ENCODE data around the gene HSPG2.
"Not testable (repeated sequence)": the region's sequence is repeated elsewhere in the genome, so short reads cannot be mapped to it uniquely, and the experiment has no call there.

Gene HSPG2

GRCh38 chr1:21955501-21956281 is 18.6 kb upstream of the HSPG2 start:
- peak; percentile 24 for DNase-seq

DNA sequence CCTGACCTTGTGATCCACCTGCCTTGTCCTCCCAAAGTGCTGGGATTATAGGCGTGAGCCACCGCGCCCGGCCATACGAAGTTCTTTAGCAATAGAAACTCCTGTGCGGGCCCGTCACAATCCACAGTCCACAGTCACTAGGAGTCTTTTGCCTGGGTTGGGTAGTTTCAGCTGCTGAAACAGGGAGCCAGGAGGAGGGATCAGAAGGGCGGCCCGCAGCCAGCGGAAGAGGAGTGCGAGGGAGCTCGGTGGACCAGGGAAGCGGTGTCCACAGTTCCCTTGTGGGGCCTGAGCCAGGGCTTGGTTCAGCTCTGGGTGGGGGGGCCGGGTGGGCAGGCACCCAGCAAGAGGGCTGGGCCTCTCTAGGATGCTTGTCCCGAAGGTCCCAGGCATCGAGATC is 17.9 kb upstream of the HSPG2 start:
- DNase-seq = no peak

GRCh38 chr1:21952786-21953520 is 15.8 kb upstream of the HSPG2 start:
- no peak for DNase-seq

DNA sequence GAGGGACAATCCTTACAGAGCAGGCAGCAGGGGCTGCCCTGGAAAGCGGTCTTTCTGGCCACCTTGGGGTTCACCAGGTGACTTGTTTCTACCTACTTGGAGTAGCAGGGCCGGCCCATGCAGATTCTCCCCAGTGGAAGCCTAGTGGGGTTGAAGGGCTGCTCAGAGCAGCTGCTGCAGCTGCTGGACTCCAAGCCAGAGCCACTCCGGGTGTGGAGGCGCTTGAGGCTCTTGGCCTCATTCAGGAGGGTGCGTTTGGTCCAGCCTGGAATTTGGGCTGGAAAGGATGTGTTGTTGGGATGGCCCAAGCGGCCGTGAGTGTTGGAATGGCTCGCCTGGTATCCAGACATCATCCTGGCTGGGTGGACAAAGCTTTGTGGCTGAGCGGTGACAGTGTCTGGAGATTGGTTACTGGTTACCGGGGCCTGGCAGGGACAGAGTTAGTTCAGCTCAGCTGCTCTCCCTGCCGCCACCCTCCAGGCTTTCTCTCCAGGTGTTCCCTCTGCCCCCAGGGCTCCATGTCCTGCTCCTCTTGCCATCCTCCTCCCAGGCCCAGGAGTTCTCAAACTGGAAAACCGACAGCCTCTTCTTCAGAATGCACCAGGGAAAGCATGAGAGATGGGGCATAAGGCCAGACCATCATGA is 14.2 kb upstream of the HSPG2 start:
- DNase-seq = no peak

- DNase-seq = no peak
Measured at GRCh38 chr1:21950734-21951133, 13.6 kb upstream of the HSPG2 start.

DNA sequence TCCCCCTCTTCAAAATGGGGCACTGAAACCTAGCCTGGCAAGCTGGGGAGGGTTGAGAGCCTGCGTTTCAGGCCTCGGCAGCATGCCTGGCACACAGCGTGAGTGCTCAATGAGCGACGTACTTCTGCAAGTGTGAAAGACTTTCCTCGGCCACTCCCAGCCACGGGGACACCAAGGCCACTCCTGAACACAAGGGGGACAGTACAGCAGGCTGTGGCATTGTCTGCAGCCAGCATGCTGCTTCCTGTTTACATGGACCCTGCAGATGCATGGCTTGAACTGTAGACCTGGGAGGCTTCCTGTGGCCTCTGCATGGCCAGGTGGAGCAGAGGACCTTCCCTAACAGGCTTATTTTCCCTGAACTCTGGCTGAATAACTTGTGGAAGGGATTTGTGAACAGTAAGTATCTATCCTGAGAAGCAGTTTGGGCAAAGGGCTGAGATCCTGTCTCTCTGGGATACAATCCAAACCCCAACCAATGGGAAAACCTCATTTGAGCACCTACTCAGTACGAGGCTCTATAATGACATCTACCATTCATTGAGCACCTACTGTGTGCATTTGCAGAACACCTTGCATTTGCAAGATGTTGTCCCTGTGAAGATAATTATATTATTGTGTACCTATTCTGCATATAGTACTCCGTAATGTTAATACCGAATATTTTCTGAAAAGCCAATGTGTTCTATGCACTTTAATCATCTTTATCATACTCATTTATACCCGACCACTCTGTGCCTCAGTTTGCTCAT is 9.9 kb upstream of the HSPG2 start:
- no peak for DNase-seq

DNA sequence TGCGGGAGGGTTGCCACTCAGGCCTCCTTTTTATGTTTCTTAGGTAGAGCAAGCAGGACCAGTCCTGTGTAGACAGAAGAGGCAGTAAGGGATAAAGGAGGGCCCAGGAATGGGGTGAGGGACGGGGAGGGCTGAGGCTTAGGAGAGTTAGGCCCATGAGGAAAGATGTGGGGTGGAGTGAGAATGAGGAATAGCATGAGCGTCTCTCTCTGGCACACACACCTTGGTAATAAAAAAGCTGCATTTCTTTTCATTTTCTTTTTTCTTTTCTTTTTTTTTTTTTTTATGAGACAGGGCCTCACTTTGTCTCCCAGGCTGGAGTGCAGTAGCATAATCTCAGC is 7.6 kb upstream of the HSPG2 start:
- DNase-seq = no peak

DNA sequence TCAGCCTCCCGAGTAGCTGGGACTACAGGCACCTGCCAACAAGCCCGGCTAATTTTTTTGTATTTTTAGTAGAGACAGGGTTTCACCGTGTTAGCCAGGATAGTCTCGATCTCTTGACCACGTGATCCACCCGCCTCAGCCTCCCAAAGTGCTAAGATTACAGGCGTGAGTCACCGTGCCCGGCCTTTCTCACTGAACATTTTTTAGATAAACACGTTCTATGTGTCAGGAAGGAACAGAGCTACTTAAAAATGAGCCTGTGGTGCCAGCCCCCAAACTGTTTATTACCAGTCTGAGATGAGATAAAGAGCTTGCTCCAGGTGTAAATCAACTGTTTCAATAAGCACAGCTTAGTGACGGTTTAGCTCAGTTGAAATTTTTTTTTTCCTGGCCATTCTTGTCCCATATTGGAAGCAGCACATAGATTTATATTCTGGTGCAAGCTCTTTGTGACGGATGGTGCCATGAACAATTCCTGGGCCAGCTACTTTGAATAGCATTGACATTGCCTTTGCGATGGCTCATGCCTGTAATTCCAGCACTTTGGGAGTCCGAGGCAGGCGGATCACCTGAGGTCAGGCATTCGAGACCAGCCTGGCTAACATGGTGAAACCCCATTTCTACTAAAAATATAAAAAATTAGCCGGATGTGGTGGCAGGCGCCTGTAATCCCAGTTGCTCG is 6.0 kb upstream of the HSPG2 start:
- not testable (repeated sequence) for DNase-seq

- no peak for DNase-seq
Measured at GRCh38 chr1:21942464-21942863, 5.4 kb upstream of the HSPG2 start.

DNA sequence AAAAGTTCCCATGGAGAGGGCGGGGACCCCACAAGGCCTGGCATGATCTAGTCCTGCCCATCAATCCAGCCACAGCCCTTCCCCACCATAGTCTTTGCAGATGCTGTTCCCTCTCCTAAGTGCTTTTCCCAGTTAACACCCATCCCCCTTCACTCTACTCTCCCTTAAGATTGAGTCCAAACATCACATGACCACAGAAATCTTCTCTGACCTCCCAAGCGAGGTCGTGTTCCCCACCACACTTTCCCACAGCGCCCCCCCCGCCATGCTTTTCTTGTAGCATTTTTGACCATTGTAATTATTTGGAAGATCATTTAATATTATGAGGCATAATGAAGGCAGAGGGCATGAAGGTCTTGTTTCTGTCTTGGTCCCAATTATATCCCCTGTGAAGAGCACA is 4.3 kb upstream of the HSPG2 start:
- DNase-seq = no peak

- no peak for DNase-seq
Measured at GRCh38 chr1:21940492-21940891, 3.4 kb upstream of the HSPG2 start.

DNA sequence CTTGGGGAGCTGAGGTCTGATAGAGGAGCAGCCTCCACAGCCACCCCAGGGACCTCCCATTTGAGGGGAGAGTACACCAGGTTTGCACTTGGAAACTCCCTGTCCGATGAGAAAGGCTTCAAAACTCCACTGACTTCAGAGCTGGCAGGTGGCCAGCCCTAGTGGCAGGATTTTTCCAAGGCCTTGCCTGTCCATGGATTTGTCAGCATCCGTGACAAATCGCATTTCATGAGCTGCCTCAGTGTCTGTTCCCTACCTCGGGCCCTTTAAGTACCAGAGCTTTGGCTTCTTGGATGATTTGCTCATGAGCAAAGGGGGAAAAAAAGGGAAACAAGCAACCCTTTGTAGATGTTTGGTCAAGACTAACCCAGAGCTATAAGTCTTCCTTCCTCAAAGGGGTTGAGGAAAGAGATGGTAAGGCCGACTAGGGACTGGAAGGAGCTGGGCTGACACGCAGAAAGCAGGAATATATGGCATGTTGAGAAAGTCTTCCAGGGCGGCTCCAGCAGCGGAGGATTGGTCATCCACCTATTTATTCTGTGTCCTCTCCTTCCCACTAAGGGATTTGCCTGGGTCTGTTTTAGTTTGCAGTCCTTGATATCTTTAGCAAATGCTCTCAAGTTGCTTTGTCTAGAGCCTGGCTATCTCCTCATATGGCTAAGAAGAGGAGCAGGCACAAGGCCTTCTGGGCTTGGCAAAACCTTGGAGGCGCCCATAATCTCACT is 2.7 kb upstream of the HSPG2 start:
- DNase-seq = no peak

GRCh38 chr1:21938732-21939538 is 1.8 kb upstream of the HSPG2 start:
- DNase-seq = no peak

DNA sequence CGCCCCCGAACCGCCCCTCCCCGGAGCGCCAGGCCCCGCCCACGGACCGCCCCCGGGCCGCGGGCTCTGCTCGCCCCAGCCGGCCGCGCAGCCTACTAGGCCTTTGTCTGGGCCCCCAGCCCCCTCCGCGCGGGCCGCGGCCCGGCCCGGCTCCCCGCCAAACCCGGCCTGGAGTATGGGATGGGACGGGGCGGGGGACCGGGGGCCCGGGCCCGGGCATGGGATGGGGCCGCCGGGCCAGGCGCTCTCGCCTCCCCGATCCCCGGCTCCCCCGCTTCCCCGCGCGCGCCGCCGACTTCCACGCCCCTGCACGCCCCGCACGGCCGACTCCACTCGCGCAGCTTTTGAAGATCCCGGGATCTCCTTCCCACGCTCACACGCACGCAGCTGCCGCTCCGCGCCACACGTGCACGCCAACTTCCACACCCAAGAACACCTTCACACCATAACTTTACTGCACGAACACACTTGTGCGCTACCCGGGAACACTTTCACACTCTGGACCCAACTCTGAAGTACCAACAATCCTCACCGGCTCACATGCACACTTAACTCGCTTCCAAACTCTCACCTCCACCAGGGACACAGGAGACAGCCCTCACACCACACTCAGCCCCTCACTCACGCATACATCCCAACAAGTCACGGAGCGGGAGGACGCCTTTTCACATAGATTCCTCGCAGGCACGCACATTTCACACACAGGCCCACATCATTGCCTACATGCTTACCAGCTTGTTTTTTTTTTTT is 437 bp upstream of the HSPG2 start:
- peak; percentile 70 for DNase-seq

DNA sequence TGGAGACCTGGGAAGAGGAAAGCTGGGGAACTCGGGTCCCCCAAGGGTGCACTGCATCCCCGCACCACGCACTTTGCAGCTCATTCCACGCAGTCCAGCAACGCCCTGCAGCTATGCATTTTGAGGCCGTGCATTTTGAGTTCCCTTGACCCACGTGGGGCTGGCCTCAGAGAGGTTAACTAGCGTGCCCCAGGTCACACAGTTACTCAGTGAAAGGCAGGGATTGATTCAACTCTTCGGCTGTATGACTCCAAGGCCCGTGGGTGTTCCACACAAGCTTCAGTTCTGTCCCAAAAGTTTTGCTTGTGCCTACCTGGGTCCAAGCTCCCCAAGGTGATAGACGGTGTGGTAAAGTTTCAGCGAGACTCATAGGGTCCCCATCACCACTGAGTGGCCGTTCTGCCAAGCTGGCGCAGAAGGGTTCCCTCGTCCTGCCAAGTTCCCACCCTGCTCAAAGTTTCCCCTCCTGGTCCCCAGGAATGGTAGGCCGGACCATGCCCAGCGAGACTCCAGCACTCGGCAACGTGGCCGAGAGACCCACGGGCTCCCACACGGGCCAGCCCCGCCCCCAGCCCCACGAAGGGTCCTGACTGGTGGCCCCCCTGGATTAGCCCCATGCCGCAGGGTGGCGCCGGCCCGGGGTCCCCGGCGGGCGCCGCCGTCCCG is 611 bp downstream of the HSPG2 start:
- DNase-seq = no peak

- DNase-seq = no peak
Measured at GRCh38 chr1:21935891-21936365, 1.2 kb downstream of the HSPG2 start.

- DNase-seq = no peak
Measured at GRCh38 chr1:21935393-21935804, 1.7 kb downstream of the HSPG2 start.

DNA sequence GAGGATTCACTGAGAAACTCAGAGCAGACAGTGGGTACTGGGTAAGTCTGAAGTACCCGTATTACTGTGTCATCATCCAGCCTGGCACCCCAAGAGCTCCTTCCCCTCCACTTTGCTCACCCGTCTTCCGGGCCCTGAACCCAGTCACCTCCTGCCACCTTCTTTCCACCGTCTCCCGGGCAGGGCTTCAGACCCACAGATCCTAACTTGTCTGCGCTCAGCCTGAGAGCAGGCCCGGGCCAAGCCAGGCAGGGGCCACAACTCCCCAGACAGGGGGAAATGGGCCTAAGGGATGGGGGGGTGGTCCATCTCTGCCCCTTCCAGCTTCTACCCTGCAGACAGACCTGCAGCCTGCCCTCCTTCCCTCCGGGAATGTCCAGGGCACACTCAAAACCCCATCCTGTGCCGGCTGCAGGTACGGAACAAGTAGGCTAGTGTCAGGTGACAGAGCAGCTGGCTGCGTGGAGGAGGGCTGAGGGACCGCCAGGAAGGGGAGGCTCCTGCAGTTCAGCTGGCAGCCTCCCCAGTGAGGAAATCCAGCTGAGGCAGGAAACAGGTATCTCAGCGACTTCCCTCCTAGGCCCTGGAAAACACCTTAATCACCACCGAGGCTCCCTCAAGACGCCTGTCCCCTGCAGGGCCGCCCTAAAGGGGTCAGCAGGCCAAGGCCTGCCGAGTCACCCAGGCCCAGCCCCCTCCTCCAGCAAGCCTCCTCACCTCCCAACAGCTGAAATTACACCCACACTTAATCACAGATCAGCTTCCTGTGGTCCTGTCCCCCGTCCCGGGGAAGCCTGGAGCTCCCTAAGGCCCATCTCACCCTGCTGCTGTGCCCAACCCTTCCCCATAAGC is 3.5 kb downstream of the HSPG2 start:
- DNase-seq = peak; percentile 16

- no peak for DNase-seq
Measured at GRCh38 chr1:21932127-21932526, 5.0 kb downstream of the HSPG2 start.

Data from CD4-positive, alpha-beta T cell treated with Interleukin-17A for 4 hours (primary cell).